Measurements from ENCODE around the gene CAPN12.

GRCh38 chr19:38744298-38744681 is at the start of gene CAPN12:
- no peak for TF ChIP-seq EZH2 (IDR thresholded peaks at IDR 0.05; ENCODE audit: borderline replicate concordance, low read depth, low read length, poor library complexity, severe bottlenecking)
- TF ChIP-seq, protein P1, sequence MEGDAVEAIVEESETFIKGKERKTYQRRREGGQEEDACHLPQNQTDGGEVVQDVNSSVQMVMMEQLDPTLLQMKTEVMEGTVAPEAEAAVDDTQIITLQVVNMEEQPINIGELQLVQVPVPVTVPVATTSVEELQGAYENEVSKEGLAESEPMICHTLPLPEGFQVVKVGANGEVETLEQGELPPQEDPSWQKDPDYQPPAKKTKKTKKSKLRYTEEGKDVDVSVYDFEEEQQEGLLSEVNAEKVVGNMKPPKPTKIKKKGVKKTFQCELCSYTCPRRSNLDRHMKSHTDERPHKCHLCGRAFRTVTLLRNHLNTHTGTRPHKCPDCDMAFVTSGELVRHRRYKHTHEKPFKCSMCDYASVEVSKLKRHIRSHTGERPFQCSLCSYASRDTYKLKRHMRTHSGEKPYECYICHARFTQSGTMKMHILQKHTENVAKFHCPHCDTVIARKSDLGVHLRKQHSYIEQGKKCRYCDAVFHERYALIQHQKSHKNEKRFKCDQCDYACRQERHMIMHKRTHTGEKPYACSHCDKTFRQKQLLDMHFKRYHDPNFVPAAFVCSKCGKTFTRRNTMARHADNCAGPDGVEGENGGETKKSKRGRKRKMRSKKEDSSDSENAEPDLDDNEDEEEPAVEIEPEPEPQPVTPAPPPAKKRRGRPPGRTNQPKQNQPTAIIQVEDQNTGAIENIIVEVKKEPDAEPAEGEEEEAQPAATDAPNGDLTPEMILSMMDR (conservative IDR thresholded peaks at IDR 0.05; ENCODE audit: low read depth, low read length): no peak
